K562 (cell line): Measurements from ENCODE around the gene NMNAT2.

Experiments
- CBFB ChIP-seq: sonication (generic); formaldehyde crosslinking; IDR thresholded peaks from 2 replicates; pipeline ENCODE4 v1.4.0; 2020; ENCODE audit warnings: mild to moderate bottlenecking, missing genetic modification reagents
- KLF16 ChIP-seq: IDR thresholded peaks from 2 replicates; pipeline ENCODE4 v1.6.1; 2016; ENCODE audit warnings: antibody characterized with exemption
- MCM5 ChIP-seq: fragments of 450-650 bp; IDR thresholded peaks from 2 replicates; pipeline ENCODE4 v1.6.1; 2016; ENCODE audit warnings: low read depth
- NFE2 ChIP-seq: IDR thresholded peaks from 2 replicates; pipeline ENCODE4 v1.6.1; 2014; ENCODE audit warnings: antibody characterized with exemption, low read depth
- TEAD4 ChIP-seq, 2 experiments: sonication (generic) in 1 of 2; formaldehyde crosslinking in 1 of 2; IDR thresholded peaks; 2 replicates each; pipeline versions ENCODE4 v1.6.1 to v1.8.0; 2012 to 2022; ENCODE audit warnings: borderline replicate concordance in 1 of 2, inconsistent platforms in 1 of 2, low read length in 1 of 2, mild to moderate bottlenecking in 1 of 2, missing genetic modification reagents in 1 of 2
- ZNF133 ChIP-seq: fragments of 250-450 bp; sonication (Bioruptor Pico); IDR thresholded peaks from 2 replicates; pipeline ENCODE4 v1.4.0; 2020; ENCODE audit warnings: mild to moderate bottlenecking
- ZNF184 ChIP-seq: sonication (generic); formaldehyde crosslinking; IDR thresholded peaks from 2 replicates; pipeline ENCODE4 v1.5.0; 2020; ENCODE audit warnings: missing genetic modification reagents
- ZNF444 ChIP-seq: fragments of 250-450 bp; sonication (Bioruptor Pico); IDR thresholded peaks from 2 replicates; pipeline ENCODE4 v1.4.0; 2020; ENCODE audit warnings: mild to moderate bottlenecking, moderate library complexity
- TF ChIP-seq, protein P1 (sequence below), 2 experiments: IDR thresholded peaks; 2 replicates each; pipeline ENCODE4 v1.6.1; 2012; ENCODE audit warnings: improper control_type of control experiment in 2 of 2, low read depth in 2 of 2, low read length in 2 of 2, borderline replicate concordance in 1 of 2
- TF ChIP-seq, protein P2 (sequence below), 3 experiments: IDR thresholded peaks in 2 of 3; conservative IDR thresholded peaks in 1 of 3; 2 replicates each; pipeline ENCODE4 v1.5.1; 2011 to 2012; ENCODE audit warnings: low read length in 3 of 3, mild to moderate bottlenecking in 3 of 3, control low read depth in 2 of 3, improper control_type of control experiment in 1 of 3, inconsistent platforms in 1 of 3, low read depth in 1 of 3, mixed read lengths in 1 of 3, moderate library complexity in 1 of 3; ENCODE audit not compliant: insufficient read depth in 2 of 3

GRCh38 chr1:183423541-183423940, 5.4 kb upstream of the NMNAT2 start:
- TF ChIP-seq CBFB (no peak), NFE2 (no peak), ZNF444 (CRISPR knock-in tag) (no peak), KLF16 (no peak), MCM5 (no peak), ZNF184 (CRISPR knock-in tag) (no peak), ZNF133 (CRISPR knock-in tag) (no peak), TEAD4 (IDR thresholded peaks at IDR 0.05; ENCODE audit: low read length) (no peak), TEAD4 (CRISPR knock-in tag; IDR thresholded peaks at IDR 0.05; ENCODE audit: borderline replicate concordance) (no peak)
- TF ChIP-seq, protein P1, sequence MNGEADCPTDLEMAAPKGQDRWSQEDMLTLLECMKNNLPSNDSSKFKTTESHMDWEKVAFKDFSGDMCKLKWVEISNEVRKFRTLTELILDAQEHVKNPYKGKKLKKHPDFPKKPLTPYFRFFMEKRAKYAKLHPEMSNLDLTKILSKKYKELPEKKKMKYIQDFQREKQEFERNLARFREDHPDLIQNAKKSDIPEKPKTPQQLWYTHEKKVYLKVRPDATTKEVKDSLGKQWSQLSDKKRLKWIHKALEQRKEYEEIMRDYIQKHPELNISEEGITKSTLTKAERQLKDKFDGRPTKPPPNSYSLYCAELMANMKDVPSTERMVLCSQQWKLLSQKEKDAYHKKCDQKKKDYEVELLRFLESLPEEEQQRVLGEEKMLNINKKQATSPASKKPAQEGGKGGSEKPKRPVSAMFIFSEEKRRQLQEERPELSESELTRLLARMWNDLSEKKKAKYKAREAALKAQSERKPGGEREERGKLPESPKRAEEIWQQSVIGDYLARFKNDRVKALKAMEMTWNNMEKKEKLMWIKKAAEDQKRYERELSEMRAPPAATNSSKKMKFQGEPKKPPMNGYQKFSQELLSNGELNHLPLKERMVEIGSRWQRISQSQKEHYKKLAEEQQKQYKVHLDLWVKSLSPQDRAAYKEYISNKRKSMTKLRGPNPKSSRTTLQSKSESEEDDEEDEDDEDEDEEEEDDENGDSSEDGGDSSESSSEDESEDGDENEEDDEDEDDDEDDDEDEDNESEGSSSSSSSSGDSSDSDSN (IDR thresholded peaks at IDR 0.05; ENCODE audit: borderline replicate concordance in 1 of 2, low read depth in 2 of 2, low read length in 2 of 2): no peak
- TF ChIP-seq, protein P2, sequence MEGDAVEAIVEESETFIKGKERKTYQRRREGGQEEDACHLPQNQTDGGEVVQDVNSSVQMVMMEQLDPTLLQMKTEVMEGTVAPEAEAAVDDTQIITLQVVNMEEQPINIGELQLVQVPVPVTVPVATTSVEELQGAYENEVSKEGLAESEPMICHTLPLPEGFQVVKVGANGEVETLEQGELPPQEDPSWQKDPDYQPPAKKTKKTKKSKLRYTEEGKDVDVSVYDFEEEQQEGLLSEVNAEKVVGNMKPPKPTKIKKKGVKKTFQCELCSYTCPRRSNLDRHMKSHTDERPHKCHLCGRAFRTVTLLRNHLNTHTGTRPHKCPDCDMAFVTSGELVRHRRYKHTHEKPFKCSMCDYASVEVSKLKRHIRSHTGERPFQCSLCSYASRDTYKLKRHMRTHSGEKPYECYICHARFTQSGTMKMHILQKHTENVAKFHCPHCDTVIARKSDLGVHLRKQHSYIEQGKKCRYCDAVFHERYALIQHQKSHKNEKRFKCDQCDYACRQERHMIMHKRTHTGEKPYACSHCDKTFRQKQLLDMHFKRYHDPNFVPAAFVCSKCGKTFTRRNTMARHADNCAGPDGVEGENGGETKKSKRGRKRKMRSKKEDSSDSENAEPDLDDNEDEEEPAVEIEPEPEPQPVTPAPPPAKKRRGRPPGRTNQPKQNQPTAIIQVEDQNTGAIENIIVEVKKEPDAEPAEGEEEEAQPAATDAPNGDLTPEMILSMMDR (IDR thresholded peaks at IDR 0.05 in 2 of 3, conservative IDR thresholded peaks at IDR 0.05 in 1 of 3; ENCODE audit: insufficient read depth in 2 of 3, low read depth in 1 of 3, low read length in 3 of 3): no peak
